HL-60 (cell line): ENCODE data around the gene TUT7.

ENCODE experiments used
- GABPA ChIP-seq: IDR thresholded peaks from 2 replicates; pipeline ENCODE4 v1.6.1; 2012; ENCODE audit warnings: low read depth
- POLR2AphosphoS5 ChIP-seq: IDR thresholded peaks from 2 replicates; pipeline ENCODE4 v1.6.1; 2012; ENCODE audit warnings: low read depth
- REST ChIP-seq: IDR thresholded peaks from 2 replicates; pipeline ENCODE4 v1.6.1; 2012; ENCODE audit warnings: low read depth; ENCODE audit not compliant: insufficient replicate concordance
- TF ChIP-seq, protein P1 (sequence below): IDR thresholded peaks from one replicate; pipeline ENCODE4 v1.5.1; 2011; ENCODE audit warnings: low read length, control low read depth, inconsistent platforms; ENCODE audit not compliant: insufficient read depth

GRCh38 chr9:86241216-86241615 is 113.0 kb downstream of the TUT7 start:
- TF ChIP-seq, protein P1, sequence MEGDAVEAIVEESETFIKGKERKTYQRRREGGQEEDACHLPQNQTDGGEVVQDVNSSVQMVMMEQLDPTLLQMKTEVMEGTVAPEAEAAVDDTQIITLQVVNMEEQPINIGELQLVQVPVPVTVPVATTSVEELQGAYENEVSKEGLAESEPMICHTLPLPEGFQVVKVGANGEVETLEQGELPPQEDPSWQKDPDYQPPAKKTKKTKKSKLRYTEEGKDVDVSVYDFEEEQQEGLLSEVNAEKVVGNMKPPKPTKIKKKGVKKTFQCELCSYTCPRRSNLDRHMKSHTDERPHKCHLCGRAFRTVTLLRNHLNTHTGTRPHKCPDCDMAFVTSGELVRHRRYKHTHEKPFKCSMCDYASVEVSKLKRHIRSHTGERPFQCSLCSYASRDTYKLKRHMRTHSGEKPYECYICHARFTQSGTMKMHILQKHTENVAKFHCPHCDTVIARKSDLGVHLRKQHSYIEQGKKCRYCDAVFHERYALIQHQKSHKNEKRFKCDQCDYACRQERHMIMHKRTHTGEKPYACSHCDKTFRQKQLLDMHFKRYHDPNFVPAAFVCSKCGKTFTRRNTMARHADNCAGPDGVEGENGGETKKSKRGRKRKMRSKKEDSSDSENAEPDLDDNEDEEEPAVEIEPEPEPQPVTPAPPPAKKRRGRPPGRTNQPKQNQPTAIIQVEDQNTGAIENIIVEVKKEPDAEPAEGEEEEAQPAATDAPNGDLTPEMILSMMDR = no peak
- TF ChIP-seq POLR2AphosphoS5 (no peak), REST (no peak), GABPA (no peak)
